Eye (tissue), 1 donor: Measurements from ENCODE around the gene TEX26.

Source experiments
- DNase-seq: peaks from one replicate; pipeline ENCODE4 v3.0.0-alpha.2; 2015

The TEX26 gene

DNA sequence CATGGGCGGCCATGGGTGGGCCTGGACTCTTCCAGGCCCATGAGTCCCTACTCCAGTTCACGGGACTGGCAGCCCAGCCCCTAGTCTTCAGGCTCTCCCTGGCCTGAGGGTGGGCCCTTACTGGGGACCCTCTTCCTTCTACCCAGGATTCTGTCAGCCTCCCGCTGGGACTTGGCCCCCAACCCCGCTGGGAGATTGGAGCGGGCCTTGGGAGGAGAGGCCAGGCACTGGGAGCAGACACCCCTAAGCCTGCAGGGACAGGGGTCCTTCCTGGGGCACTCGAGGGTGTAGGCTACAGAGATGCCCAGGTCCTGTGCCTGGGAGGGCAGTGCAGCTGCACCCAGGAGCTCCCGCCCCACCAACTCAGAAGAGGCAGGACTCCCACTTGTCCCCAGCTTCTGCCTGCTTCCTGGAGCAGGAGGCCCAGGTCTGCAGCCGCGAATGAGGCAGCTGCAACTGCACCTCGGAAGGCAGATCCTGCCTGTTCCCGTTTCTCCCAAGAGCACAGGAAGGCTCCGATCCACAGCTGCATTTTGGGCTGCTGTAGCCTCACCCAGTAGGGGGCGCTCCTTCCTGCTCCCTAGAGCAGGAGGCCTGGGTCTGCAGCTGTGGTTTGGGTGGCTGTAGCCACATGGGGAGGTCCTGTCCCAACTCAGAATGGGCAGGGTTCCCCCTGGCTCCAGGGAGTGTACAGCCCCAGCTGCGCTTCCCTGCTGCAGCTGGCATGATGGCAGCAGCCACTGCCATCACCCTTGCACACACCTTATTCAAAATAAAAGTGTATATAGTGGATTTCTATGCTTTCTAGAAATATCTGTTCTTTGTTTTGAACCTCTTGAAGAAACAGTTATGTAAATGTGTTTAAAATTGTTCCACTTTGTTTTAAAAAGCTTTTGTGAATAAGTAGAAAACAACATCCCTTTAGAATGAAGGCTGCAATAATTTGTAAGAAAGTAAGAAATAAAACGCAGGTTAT lies 46.8 kb downstream of the TEX26 start:
- DNase-seq, result no peak

- DNase-seq, result no peak
Observed at GRCh38 chr13:30982506-30982905, 50.0 kb downstream of the TEX26 start.

- no peak for DNase-seq
Observed at GRCh38 chr13:30982906-30983305, 50.5 kb downstream of the TEX26 start.

DNA sequence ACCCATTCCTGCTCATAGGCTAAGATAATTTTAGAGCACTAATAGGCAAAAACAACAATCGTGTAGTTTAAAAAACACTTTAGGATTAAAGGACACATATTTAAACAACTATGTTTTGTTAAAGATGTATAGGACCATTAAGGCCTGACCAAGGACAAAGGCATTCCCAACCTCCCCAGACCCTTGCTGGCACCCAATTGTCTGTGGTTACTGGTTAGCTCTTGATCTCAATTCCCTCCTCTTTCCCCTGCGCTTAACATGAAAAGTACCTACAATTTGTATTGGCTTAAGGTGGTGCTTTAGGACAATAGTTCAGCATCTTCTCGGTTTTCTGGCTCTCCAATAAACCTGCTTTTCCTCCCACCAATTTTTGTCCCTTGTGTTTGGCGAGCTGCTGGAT lies 51.0 kb downstream of the TEX26 start:
- no peak for DNase-seq

DNA sequence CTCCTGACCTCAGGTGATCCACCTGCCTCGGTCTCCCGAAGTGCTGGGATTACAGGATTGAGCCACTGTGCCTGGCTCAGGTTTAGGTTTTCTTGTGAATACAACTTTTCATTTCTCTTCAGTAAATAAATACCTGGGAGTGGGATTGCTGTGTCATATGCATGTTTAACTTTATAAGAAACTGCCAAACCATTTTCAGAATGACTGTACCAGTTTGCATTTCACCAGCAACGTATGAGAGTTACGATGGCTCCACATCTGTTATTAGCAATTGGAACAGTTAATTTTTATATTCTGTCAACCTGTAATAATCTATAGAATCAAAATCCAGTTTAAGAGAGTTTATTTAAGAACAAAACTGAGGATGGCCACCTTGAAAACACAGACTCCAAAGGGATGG lies 52.2 kb downstream of the TEX26 start:
- no peak for DNase-seq

DNA sequence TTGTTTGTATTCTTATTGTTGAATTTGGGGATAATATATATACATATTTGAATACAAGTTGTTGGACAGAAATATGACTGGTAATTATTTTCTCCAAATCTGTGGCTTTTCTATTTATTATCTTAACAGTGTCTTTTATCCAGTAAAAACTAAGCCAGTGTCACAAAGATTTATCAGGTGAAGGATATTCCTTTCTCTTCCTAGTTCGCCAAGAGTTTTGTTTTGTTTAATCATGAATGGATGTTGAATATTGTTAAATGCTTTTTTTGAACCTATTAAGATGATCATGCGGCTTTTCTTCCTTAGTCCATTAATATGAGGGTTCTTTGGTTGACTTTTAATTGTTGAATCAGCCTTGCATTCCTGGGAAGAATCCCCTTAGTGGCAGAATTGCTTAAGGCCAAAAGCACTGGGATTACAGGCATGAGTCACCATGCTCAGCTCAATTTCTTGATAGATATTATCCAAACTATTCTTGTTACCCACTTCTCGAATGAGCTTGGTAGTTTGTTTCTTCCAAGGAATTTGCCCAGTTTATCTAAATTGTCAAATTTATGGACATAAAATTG lies 53.3 kb downstream of the TEX26 start:
- no peak for DNase-seq

- DNase-seq, result no peak
Observed at GRCh38 chr13:30991184-30991583, 58.7 kb downstream of the TEX26 start.

DNA sequence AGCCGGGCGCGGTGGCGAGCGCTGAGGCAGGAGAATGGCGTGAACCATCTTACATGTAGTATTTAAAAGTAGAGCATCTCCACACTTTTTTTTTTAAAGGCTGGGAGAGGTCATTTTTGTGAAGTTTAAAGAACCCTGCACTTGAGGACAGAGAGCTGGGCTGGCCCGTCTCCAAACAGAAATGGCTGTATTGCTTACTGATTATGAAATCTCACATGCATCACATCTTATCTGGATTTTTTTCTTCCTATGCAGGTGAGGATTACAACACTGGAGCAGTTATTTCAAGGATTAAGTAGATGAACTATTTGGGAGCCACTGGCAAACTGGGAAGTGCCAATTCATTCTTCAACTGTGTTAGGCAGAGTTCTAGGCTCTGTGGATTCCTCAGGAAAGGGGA lies 59.5 kb downstream of the TEX26 start:
- DNase-seq, result no peak

- DNase-seq, result no peak
Observed at GRCh38 chr13:30995331-30995730, 62.9 kb downstream of the TEX26 start.

GRCh38 chr13:30997697-30998096 lies 65.2 kb downstream of the TEX26 start:
- peak; percentile 54 for DNase-seq

DNA sequence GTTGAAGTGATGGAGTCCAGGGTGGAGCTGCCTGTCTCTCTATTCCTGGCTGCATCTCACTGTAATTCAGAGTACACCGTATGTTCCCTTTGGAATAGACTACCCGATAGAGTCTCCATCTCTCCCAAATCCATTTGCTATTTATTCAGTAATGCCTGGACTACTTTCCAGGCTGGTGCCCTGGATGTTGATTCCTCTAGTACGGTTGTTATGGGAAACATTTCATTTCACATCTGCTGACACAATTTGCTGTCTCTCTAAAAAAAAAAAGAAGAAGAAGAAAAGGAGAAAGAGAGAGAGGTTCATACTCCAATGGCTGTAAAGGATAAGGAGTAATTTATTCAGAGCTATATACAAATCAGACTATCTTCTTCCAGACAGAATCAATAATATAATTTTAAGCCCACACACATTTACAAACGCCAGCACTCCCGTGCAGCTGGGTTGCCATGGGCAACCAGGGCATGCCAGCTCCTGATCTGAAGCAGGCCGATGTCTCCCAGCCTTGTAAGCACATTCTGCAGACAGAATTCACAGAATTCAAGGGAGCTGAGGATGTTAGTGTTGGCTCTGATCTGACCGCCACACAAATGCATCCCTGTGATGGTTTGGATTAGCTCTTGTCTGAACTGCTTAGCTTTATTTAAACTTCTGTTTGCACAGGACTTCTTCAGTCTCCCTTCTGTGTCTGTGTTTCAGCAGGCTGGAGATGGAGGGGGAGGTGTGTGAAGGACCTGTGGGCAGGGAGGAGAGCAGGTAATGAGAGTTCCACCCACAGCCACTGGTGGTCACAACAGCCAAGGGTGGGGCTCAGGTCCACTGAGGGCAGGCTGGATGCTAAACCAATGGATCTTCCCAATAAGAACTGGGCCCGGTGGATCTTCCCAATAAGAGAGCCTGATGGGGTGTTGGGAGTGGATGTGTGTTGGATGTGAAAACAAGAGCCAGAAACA lies 66.0 kb downstream of the TEX26 start:
- peak; percentile 89 for DNase-seq

- no peak for DNase-seq
Observed at GRCh38 chr13:31000889-31001288, 68.4 kb downstream of the TEX26 start.

DNA sequence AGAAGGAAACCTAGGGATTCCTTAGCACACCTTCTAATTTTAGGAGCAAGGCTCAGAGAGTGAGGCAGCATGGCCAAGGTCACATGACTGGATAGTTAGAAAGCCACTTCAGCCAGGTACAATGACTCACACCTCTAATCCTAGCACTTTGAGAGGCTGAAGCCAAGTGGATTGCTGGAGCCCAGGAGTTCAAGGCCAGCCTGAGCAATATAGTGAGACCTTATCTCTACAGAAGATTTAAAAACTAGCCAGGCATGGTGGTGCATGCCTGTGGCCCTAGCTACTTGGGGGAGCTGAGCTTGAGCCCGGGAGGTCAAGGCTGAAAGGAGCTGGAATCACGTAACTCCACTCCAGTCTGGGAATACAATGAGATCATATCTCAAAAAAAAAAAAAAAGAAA lies 69.2 kb downstream of the TEX26 start:
- DNase-seq, result no peak

DNA sequence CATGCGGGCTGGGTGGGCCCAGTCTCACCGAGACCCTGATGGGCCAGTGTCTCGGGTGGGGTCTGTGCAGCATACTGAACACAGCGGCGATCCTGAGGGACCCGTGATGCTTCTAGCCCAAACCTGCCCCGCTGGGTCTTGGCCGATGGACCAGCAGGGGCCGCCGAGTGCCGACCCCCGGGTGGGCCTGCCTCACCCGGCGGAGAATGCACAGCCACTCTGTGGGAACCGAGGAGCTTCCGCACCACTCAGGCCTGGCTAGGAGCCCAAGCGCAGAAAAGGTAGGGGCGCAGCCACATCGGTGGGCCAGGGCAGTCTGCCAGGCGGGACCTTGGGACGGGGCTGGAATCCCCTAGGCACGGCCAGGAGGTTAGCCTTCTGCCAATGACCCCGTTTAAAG lies 72.6 kb downstream of the TEX26 start:
- DNase-seq, result no peak

GRCh38 chr13:31007417-31007816 lies 75.0 kb downstream of the TEX26 start:
- no peak for DNase-seq

- DNase-seq, result no peak
Observed at GRCh38 chr13:31008400-31009115, 76.1 kb downstream of the TEX26 start.

DNA sequence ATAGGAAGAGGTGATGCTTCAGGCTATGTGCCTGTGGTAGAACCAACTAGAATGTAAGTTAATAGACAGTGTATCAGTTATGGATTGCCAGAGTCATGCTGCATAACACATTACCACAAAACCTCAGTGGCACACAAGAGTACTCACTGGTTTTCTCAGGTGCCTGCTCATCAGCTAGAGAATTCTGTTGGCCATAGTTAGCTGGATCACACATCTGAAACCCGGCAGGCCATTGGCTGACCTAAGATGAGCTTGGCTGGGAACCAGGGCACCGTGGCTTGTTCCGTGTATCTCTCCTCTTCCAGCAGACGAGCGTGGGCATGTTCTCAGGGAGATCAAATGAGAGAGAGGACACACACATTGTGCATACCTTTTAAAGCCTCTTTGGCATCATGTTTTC lies 76.7 kb downstream of the TEX26 start:
- no peak for DNase-seq

- DNase-seq, result no peak
Observed at GRCh38 chr13:31010296-31010695, 77.8 kb downstream of the TEX26 start.

DNA sequence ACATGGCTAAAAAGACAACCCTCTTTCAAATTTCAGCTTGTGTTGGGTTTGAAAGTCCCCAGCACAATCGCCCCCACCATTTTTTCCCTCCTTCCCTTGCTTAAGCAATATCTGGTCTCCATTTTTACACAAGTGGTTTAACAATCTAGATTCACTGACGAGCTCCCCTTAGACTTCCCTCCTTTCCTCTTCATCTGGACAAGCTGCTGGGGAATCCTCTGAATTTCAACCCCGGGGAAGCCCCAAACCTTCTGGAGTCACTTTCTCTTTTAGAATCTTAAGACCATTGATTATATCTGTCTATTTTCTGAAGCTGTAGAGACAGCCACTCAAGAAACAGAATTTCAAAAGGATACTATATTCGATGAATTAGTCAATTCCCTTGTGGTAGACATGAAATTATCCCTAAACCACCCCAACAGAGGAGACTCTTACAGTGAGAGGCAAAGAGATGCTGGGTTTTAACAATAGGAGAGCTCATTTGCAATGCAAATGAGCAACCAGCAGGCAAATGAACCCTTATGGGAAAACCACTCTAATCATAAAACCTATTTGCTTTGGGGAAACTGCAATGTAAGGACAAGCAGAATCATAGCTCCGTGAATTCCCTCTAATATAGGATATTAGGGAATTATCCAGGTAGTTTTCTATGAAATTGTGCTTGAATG lies 78.9 kb downstream of the TEX26 start:
- DNase-seq, result no peak

GRCh38 chr13:31011901-31012654 lies 79.6 kb downstream of the TEX26 start:
- DNase-seq, result no peak

DNA sequence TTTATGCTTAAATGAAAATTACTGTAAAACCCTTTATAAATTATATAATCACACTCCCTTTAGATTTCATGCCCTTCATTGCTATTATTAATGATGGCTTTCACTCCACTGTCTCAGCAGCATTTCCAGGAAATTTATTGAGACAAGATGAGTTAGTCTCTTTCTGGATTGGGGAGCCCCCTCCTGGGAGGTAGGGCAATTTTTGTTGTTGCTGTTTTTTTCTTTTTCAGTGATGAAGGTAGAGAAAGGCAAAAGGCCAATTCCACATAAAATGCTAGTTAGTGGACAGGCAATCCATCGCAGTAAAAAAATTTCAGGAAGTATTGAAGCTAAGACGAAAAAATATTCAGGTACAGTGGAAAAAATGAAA lies 80.2 kb downstream of the TEX26 start:
- peak; percentile 26 for DNase-seq
